LNCaP clone FGC (cell line): ENCODE data around the gene LIMS4.
"Not testable (repeated sequence)": the region's sequence is repeated elsewhere in the genome, so short reads cannot be mapped to it uniquely, and the experiment has no call there.

ENCODE experiments used
- DNase-seq: peaks from one replicate; pipeline ENCODE4 v3.0.0-alpha.2; 2011; ENCODE audit warnings: low read depth
- H3K4me3 ChIP-seq: 2 replicates; pipeline ENCODE4 v1.5.1; 2011; ENCODE audit warnings: mild to moderate bottlenecking, low read depth, low read length, control low read depth

LIMS4 gene

GRCh38 chr2:110472171-110473058 is at the start of gene LIMS4:
Gene LIMS4 (minus strand): TSS chr2:110472816. CDS start chr2:110472778, 38 bp downstream.
- DNase-seq, H3K4me3 ChIP-seq: not testable (repeated sequence)

DNA sequence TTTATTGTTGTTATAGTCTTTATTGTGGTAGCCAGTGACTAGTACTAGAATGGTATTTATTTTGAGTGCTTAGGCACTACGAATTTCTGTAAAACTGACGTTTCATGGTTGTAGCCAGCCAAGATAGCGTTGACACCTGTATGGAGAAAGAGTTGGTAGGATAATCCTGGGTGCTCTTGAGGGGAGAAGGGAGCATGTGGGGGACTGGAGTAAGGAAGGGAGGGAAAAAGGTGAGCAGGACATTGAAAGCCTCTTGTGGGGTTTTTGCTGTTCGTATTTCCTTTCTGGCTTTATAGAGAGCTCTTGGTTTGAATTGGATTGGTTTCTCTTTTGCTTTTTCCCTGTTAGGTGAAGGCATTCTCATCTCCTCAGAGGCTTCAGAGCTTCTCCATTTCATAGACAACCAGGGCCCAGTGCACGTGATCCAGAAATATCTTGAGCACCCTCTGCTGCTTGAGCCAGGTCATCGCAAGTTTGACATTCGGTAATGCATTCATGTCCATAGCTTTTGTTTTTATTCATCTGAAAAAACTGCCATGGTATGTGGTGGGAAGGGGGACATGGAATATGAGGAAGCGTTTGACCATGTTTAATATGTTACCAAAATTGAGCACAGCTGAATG is 27.2 kb upstream of the LIMS4 start:
- not testable (repeated sequence) for H3K4me3 ChIP-seq

GRCh38 chr2:110496027-110496426 is 23.4 kb upstream of the LIMS4 start:
- DNase-seq, H3K4me3 ChIP-seq: not testable (repeated sequence)

More for the DNA sequence above, 27.2 kb upstream of the LIMS4 start:
- not testable (repeated sequence) for DNase-seq

DNA sequence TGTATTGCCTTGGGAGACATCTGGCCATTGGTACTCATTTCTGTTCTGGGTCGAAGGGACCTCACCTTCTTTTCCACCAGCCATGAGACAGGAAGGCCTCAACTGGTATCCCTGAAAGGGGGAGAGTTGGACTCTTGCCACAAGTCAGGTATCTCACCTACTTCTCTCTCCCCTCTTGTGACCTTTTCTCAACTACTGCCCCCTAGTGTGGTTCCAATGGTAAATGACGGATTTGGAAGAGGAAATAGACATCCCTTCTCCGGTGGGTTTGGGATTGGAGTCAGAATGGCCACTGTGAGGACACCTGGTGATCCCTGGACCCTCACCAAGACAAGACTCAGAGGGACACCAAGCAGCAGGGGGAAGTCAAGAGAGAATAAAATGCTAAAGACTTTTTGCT is 21.9 kb upstream of the LIMS4 start:
- not testable (repeated sequence) for DNase-seq, H3K4me3 ChIP-seq

- not testable (repeated sequence) for DNase-seq
Observed at GRCh38 chr2:110488991-110489390, 16.4 kb upstream of the LIMS4 start.

GRCh38 chr2:110482697-110483096 is 10.1 kb upstream of the LIMS4 start:
- not testable (repeated sequence) for DNase-seq, H3K4me3 ChIP-seq

More at GRCh38 chr2:110488991-110489390, 16.4 kb upstream of the LIMS4 start:
- not testable (repeated sequence) for H3K4me3 ChIP-seq

GRCh38 chr2:110481200-110481599 is 8.6 kb upstream of the LIMS4 start:
- DNase-seq, result not testable (repeated sequence)

GRCh38 chr2:110480084-110480483 is 7.5 kb upstream of the LIMS4 start:
- not testable (repeated sequence) for DNase-seq, H3K4me3 ChIP-seq

More at GRCh38 chr2:110481200-110481599, 8.6 kb upstream of the LIMS4 start:
- H3K4me3 ChIP-seq, result not testable (repeated sequence)

DNA sequence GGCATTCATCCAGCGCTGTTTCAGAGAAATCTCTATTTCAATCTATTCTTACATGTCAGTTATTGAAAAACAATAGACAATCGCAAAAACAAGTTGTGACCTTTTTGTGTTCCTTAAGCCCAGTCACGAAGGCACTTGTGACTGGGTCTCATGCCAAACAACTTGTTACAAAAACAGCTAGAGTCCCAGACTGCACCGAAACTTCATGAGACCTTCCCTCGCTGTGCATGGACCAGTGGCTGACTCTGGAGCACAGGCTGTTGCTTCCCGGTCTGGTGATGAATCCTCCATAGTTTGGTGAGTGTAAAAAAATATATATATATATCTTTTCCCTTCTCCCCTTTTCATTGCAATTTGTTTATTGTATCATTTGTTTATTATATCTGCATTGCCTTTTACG is 4.8 kb upstream of the LIMS4 start:
- not testable (repeated sequence) for H3K4me3 ChIP-seq, DNase-seq

- H3K4me3 ChIP-seq, DNase-seq: not testable (repeated sequence)
Observed at GRCh38 chr2:110476952-110477351, 4.3 kb upstream of the LIMS4 start.

GRCh38 chr2:110475627-110476359 is 3.2 kb upstream of the LIMS4 start:
- H3K4me3 ChIP-seq, DNase-seq: not testable (repeated sequence)

GRCh38 chr2:110474898-110475297 is 2.3 kb upstream of the LIMS4 start:
- not testable (repeated sequence) for H3K4me3 ChIP-seq, DNase-seq

- H3K4me3 ChIP-seq, DNase-seq: not testable (repeated sequence)
Observed at GRCh38 chr2:110473059-110473358, 393 bp upstream of the LIMS4 start.

- not testable (repeated sequence) for DNase-seq, H3K4me3 ChIP-seq
Observed at GRCh38 chr2:110468921-110469320, 3.7 kb downstream of the LIMS4 start.

- not testable (repeated sequence) for H3K4me3 ChIP-seq, DNase-seq
Observed at GRCh38 chr2:110465312-110465711, 7.3 kb downstream of the LIMS4 start.

DNA sequence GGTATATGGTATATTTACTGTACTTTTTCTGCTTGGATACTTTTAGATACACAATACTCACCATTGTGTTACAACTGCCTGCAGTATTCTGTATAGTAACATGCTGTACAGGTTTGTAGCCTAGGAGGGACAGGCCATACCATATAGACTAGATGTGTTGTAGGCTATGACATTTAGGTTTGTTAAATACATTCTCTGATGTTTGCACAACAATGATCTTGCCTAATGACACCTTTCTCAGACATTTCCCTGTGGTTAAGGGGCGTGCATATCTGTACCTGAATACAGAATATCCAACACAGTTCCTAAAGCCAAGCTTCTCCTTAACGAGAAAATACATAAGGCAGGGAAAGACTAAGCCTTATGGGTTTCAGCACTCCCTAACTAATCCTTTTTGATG is 10.2 kb downstream of the LIMS4 start:
- not testable (repeated sequence) for DNase-seq, H3K4me3 ChIP-seq

DNA sequence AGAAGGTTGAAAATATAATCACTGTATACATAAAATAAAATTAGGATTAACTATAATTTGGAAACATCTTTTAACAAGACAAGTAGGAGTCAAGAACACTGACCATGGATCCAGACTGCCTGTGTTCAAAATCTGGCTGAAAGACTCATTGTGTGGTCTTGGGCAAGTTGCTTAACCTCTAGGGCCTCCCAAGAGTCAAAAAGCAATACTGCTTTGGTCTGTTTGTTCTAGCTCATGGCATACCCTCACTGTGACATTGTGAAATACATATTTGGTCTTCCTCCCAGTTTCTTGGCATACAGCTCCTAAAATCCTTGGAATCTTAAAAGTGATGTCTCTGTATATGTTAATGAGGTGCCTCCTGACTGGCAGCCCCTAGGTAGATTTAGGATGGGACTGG is 12.3 kb downstream of the LIMS4 start:
- H3K4me3 ChIP-seq, DNase-seq: not testable (repeated sequence)

DNA sequence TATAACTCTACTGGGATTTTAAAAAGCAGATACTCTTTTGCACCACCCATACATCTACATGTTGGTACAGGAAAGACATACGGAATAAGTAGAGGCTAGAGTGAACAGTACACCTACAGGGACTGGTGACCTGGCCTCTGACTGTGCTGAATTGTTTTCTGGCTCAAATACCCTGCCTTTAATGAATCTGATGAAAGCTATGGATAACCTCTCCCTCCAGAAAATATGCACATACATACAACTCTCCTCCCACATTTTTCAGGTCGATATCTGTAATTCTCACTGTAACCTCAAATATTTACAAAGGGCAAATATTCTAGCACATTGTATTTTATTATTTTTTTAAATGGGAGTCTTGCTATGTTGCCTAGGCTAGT is 15.4 kb downstream of the LIMS4 start:
- not testable (repeated sequence) for DNase-seq, H3K4me3 ChIP-seq

DNA sequence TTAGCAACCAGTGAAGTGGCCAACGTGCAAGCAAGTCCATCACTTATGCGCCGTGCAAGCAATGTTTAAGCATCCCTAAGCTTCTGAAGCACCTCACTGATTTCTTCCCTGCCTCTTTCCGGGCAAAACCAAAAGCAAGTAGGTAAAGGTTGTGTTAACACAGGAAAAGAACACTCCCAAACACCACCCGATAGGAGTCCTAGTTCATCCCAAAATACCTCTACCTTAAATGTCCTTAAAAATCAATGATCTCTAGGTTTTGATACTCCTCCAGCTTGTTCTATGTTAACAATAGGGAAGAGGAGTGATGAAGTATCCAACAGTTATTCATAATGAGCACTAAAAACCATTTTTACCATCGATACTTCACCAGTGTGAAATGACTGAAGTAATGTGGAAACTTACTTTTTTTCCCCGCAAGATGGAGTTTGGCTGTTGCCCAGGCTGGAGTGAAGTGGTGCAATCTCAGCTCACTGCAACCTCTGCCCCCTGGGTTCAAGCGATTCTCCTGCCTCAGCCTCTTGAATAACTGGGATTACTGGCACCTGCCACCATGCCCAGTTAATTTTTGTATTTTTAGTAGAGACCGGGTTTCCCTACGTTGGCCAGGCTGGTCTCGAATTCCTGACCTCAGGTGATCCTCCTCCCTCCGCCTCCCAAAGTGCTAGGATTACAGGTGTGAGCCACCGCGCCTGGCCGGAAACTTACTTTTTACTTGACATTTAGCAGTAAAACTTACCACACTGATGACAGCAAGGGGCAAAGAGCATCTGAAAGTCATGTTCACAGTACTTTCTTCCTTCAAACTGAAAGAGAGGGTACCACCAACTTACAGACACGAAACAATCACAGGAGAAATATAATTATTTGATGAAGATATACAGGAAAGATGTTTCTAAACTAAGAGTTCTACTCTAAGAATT is 16.1 kb downstream of the LIMS4 start:
- DNase-seq, H3K4me3 ChIP-seq: not testable (repeated sequence)
